WERI-Rb-1 (cell line): ENCODE measurements around the gene ALDH2.
"Not testable (repeated sequence)": the region's sequence is repeated elsewhere in the genome, so short reads cannot be mapped to it uniquely, and the experiment has no call there.

Experiments used
- DNase-seq: peaks from one replicate; pipeline ENCODE4 v3.0.0-alpha.2; 2020
- H3K27ac ChIP-seq: fragments of 250-450 bp; sonication (Bioruptor Pico); 2 replicates; pipeline ENCODE4 v1.5.1; 2020; ENCODE audit warnings: mild to moderate bottlenecking, moderate library complexity
- H3K27me3 ChIP-seq: fragments of 250-450 bp; sonication (Bioruptor Pico); 2 replicates; pipeline ENCODE4 v1.5.1; 2021; ENCODE audit warnings: mild to moderate bottlenecking, low read depth, moderate library complexity; ENCODE audit not compliant: insufficient read depth, severe bottlenecking
- H3K36me3 ChIP-seq: fragments of 250-450 bp; sonication (Bioruptor Pico); 2 replicates; pipeline ENCODE4 v1.5.1; 2020; ENCODE audit warnings: mild to moderate bottlenecking, moderate library complexity
- H3K4me3 ChIP-seq: 2 replicates; pipeline ENCODE4 v1.5.1; 2011; ENCODE audit warnings: low read depth, mild to moderate bottlenecking, control low read depth, low read length
- H3K9me3 ChIP-seq: fragments of 250-450 bp; sonication (Bioruptor Pico); 2 replicates; pipeline ENCODE4 v1.5.1; 2021; ENCODE audit warnings: mild to moderate bottlenecking, moderate library complexity; ENCODE audit not compliant: severe bottlenecking
- CTCF ChIP-seq: IDR thresholded peaks from 2 replicates; pipeline ENCODE4 v1.5.1; 2011; ENCODE audit warnings: low read depth, mild to moderate bottlenecking, control low read depth, inconsistent platforms, low read length

Gene ALDH2

GRCh38 chr12:111732786-111733185 lies 33.9 kb upstream of the ALDH2 start:
- Histone ChIP-seq H3K36me3 (peaks cover 18% of the 10 kb centered on the region), H3K27ac (no peak overlapping the region), H3K9me3 (no peaks in the 10 kb centered on the region), H3K4me3 (no peak overlapping the region), H3K27me3 (no peaks in the 10 kb centered on the region)
- no peak for DNase-seq
- no peak for TF ChIP-seq CTCF

GRCh38 chr12:111733340-111733915 lies 33.3 kb upstream of the ALDH2 start:
- no peak for TF ChIP-seq CTCF
- H3K36me3 ChIP-seq, result peaks cover 22% of the 10 kb centered on the region
- no peak overlapping the region for H3K4me3 ChIP-seq
- no peak overlapping the region for H3K27ac ChIP-seq
- H3K27me3 ChIP-seq, result no peaks in the 10 kb centered on the region
- no peaks in the 10 kb centered on the region for H3K9me3 ChIP-seq
- no peak for DNase-seq

DNA sequence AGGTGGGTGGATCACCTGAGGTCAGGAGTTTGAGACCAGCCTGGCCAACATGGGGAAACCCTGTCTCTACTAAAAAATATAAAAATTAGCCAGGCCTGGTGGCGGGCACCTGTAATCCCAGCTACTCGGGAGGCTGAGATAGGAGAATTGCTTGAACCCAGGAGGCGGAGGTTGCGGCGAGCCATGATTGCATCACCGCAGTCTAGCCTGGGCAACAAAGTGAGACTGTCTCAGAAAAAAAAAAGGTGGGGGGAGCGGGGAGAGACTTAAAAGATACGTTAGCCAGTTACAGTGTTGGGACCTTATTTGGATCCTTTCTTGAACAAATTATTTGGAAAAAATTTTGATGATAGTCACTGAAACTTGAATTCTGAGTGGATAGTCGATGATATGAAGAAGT lies 27.2 kb upstream of the ALDH2 start:
- H3K36me3 ChIP-seq, result peaks cover 19% of the 10 kb centered on the region
- H3K27ac ChIP-seq, result not testable (repeated sequence)

GRCh38 chr12:111741235-111741812 lies 25.4 kb upstream of the ALDH2 start:
- Histone ChIP-seq H3K4me3 (no peak overlapping the region), H3K36me3 (peaks cover 23% of the 10 kb centered on the region), H3K27ac (no peak overlapping the region), H3K9me3 (no peaks in the 10 kb centered on the region), H3K27me3 (no peaks in the 10 kb centered on the region)
- DNase-seq, result no peak
- TF ChIP-seq CTCF, result no peak

More for the DNA sequence above, 27.2 kb upstream of the ALDH2 start:
- H3K4me3 ChIP-seq, DNase-seq, H3K27me3 ChIP-seq, H3K9me3 ChIP-seq: not testable (repeated sequence)

GRCh38 chr12:111745211-111745610 lies 21.5 kb upstream of the ALDH2 start:
- no peaks in the 10 kb centered on the region for H3K27me3 ChIP-seq
- no peaks in the 10 kb centered on the region for H3K9me3 ChIP-seq
- no peak for TF ChIP-seq CTCF
- no peak overlapping the region for H3K27ac ChIP-seq
- H3K4me3 ChIP-seq, result no peak overlapping the region
- DNase-seq, result no peak
- H3K36me3 ChIP-seq, result peaks cover 18% of the 10 kb centered on the region

- Histone ChIP-seq H3K9me3 (no peaks in the 10 kb centered on the region), H3K36me3 (peaks cover 18% of the 10 kb centered on the region), H3K4me3 (no peak overlapping the region), H3K27me3 (no peaks in the 10 kb centered on the region), H3K27ac (no peak overlapping the region)
- TF ChIP-seq CTCF, result no peak
- DNase-seq, result no peak
These were observed 19.4 kb upstream of the ALDH2 start for GRCh38 chr12:111747333-111747732.
